Activated CD8-positive, alpha-beta T cell treated with anti-CD3 and anti-CD28 coated beads, Interleukin-2, amount 10 ng/mL, durations not matched to agents 7 days and 5 days (primary cell): Measurements from ENCODE around the gene IMMP2L. TPM values are rescaled to one million over a fixed set of nuclear protein-coding genes. Genes with fewer than 3 reads are reported as not detected.

Experiments
- ATAC-seq: fragments of 150-1000 bp; cut with Tn5 transposase; one replicate; pipeline ENCODE4 v1.10.0; 2021; ENCODE audit warnings: moderate library complexity
- CTCF ChIA-PET: fragments of 350-600 bp; sonication (Branson Sonifier 250); formaldehyde crosslinking; loops from one replicate; lab custom pipeline; 2021; ENCODE audit warnings: antibody characterized with exemption; lab: Charles Lee
- POLR2A ChIA-PET: fragments of 350-600 bp; sonication (Branson Sonifier 250); formaldehyde crosslinking; loops from one replicate; lab custom pipeline; 2021; ENCODE audit warnings: antibody characterized with exemption; lab: Charles Lee
- DNase-seq: peaks from one replicate; pipeline ENCODE4 v3.0.0-alpha.2; 2020
- H3K27ac Mint-ChIP-seq: one replicate; pipeline ENCODE4 v1.8.0; 2021; ENCODE audit warnings: mild to moderate bottlenecking, mixed read lengths
- H3K27me3 Mint-ChIP-seq: one replicate; pipeline ENCODE4 v1.8.0; 2021; ENCODE audit warnings: low read depth, mixed read lengths
- H3K36me3 Mint-ChIP-seq: one replicate; pipeline ENCODE4 v1.8.0; 2021; ENCODE audit warnings: low read depth, mixed read lengths
- H3K4me1 Mint-ChIP-seq: one replicate; pipeline ENCODE4 v1.8.0; 2021; ENCODE audit warnings: low read depth, mixed read lengths
- H3K4me3 Mint-ChIP-seq: one replicate; pipeline ENCODE4 v1.8.0; 2021; ENCODE audit warnings: mild to moderate bottlenecking, mixed read lengths
- H3K9me3 Mint-ChIP-seq: one replicate; pipeline ENCODE4 v1.8.0; 2022; ENCODE audit warnings: mixed read lengths; ENCODE audit not compliant: insufficient read depth
- total RNA-seq, 2 experiments: library from RNA; stranded (reverse); gene quantifications; one replicate each; pipeline ENCODE4 v1.2.3, GENCODE V29; 2021

IMMP2L gene
- total RNA-seq, 2 experiments from 2014 or later: 7.1 to 9.7 TPM

DNA sequence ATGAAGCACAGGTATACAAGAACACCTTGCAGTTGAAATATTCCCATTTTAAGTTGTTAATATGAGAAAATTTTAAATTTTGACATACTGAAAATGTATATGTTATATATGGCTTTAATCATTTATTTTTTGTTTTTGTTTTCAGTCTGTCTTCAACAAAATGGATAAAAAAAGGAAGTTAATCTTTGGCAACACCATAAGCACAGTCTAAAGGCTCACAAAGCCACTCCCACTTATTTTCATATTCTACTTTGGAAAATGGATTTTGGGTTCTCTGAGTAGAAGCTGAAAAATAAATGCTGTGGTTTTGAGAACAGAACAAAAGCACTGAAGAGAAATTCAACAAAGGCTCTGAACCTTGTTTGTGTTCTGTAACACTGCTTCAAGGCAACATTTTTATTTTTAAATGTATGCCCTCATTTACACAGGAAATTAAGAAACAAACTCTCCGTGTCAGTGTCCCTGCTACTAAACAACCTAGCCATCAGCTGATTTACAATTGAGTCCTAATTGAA lies 552.7 kb downstream of the IMMP2L start:
- ChIA-PET POLR2A (interaction anchor here (4.6 kb wide), 1 partner anchor 82 kb away, joined by 24 read pairs; the partner anchor contains the start of gene LRRN3), CTCF (interaction anchor here (0.9 to 1.1 kb wide), 3 partner anchors 14 to 89 kb away, joined by 3 to 4 read pairs (median 3); no protein-coding TSS in a partner anchor)
- H3K4me1 Mint-ChIP-seq: peaks cover 38% of the 10 kb centered on the region
- H3K27me3 Mint-ChIP-seq: no peaks in the 10 kb centered on the region
- no peaks in the 10 kb centered on the region for H3K9me3 Mint-ChIP-seq
- H3K27ac Mint-ChIP-seq: peak overlapping the region; percentile 84
- DNase-seq: no peak
- ATAC-seq: no peak
- H3K4me3 Mint-ChIP-seq: peak overlapping the region; percentile 56
- H3K36me3 Mint-ChIP-seq: peaks cover 15% of the 10 kb centered on the region

GRCh38 chr7:111006691-111007090 lies 555.6 kb downstream of the IMMP2L start:
- Mint-ChIP-seq H3K27ac (no peak overlapping the region), H3K4me1 (peaks cover 36% of the 10 kb centered on the region), H3K9me3 (no peaks in the 10 kb centered on the region), H3K36me3 (peaks cover 19% of the 10 kb centered on the region), H3K27me3 (no peaks in the 10 kb centered on the region), H3K4me3 (no peak overlapping the region)
- CTCF ChIA-PET: interaction anchor here (0.8 to 1.8 kb wide), 5 partner anchors 12 to 92 kb away, joined by 3 to 6 read pairs (median 3); no protein-coding TSS in a partner anchor
- no peak for ATAC-seq
- DNase-seq: no peak
- POLR2A ChIA-PET: no interaction called here

GRCh38 chr7:111006040-111006439 lies 556.3 kb downstream of the IMMP2L start:
- H3K4me3 Mint-ChIP-seq: no peak overlapping the region
- no peak overlapping the region for H3K27ac Mint-ChIP-seq
- no peaks in the 10 kb centered on the region for H3K9me3 Mint-ChIP-seq
- POLR2A ChIA-PET: no interaction called here
- DNase-seq: no peak
- peaks cover 19% of the 10 kb centered on the region for H3K36me3 Mint-ChIP-seq
- no peak for ATAC-seq
- CTCF ChIA-PET: interaction anchor here (0.8 to 1.8 kb wide), 5 partner anchors 11 to 93 kb away, joined by 3 to 6 read pairs (median 3); no protein-coding TSS in a partner anchor
- H3K4me1 Mint-ChIP-seq: peaks cover 31% of the 10 kb centered on the region
- H3K27me3 Mint-ChIP-seq: no peaks in the 10 kb centered on the region

- DNase-seq: no peak
These were observed 556.8 kb downstream of the IMMP2L start for GRCh38 chr7:111005445-111005844.

DNA sequence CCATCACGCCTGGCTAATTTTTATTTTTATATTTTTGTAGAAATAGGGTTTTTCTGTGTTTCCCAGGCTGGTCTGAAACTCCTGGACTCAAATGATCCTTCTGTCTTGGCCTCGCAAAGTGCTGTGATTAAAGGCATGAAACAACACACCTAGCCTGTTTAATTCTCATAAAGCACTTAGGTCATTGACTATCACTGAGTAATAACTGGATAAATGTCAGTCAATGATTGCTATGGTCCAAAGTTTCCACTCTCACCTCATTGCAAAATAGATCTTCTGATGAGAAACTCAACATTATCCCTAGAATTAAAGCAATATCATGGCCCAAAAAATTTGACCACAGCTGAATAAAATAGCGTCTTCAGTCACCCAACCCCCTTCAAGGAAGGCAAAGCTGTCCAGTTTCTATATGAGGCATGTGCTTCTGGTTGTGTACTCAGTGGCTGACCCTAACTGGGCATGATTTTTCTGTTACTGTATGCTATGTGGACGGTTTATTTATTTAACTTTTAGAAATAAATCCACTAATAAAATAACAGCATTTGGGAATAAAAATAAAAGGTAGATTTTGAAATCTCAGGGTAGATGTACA lies 557.9 kb downstream of the IMMP2L start:
- Mint-ChIP-seq H3K9me3 (peaks cover 7% of the 10 kb centered on the region), H3K27ac (no peak overlapping the region), H3K4me3 (no peak overlapping the region), H3K27me3 (no peaks in the 10 kb centered on the region), H3K36me3 (peaks cover 14% of the 10 kb centered on the region), H3K4me1 (peaks cover 15% of the 10 kb centered on the region)
- DNase-seq (no peak), ATAC-seq (no peak)
- POLR2A ChIA-PET: interaction anchor here (0.8 kb wide), 1 partner anchor 9 kb away, joined by 3 read pairs; no protein-coding TSS in a partner anchor
- CTCF ChIA-PET: interaction anchor here (1.0 to 1.4 kb wide), 3 partner anchors 9 to 71 kb away, joined by 3 to 4 read pairs (median 3); no protein-coding TSS in a partner anchor

More at GRCh38 chr7:111005445-111005844, 556.8 kb downstream of the IMMP2L start:
- Mint-ChIP-seq H3K4me3 (no peak overlapping the region), H3K27ac (no peak overlapping the region), H3K36me3 (peaks cover 15% of the 10 kb centered on the region), H3K9me3 (no peaks in the 10 kb centered on the region), H3K4me1 (peaks cover 25% of the 10 kb centered on the region), H3K27me3 (no peaks in the 10 kb centered on the region)
- POLR2A ChIA-PET: no interaction called here
- CTCF ChIA-PET: interaction anchor here (1.0 to 1.4 kb wide), 4 partner anchors 9 to 70 kb away, joined by 3 to 6 read pairs (median 4); no protein-coding TSS in a partner anchor
- ATAC-seq: no peak

DNA sequence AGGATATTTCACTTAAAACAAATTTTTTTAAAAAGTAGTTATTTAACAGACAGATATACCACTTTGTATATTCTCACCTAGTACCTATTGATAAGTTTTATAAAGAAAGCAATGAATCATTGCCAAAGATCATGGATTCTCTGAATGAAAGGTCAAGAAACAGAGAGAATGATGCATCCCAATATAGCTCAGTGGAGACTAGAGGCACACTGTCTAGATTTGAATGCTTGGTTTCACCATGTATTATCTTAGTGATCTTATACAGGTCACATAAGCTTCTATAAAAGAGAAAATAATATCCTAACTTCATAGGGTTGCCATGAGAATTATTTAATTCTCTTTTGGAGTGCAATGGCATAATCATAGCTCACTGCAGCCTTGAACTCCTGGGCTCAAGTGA lies 558.4 kb downstream of the IMMP2L start:
- DNase-seq (no peak), ATAC-seq (no peak)
- H3K27ac Mint-ChIP-seq: no peak overlapping the region
- H3K9me3 Mint-ChIP-seq: peaks cover 11% of the 10 kb centered on the region
- peaks cover 15% of the 10 kb centered on the region for H3K4me1 Mint-ChIP-seq
- CTCF ChIA-PET: interaction anchor here (1.4 kb wide), 1 partner anchor 10 kb away, joined by 4 read pairs; no protein-coding TSS in a partner anchor
- POLR2A ChIA-PET: interaction anchor here (0.8 kb wide), 1 partner anchor 9 kb away, joined by 3 read pairs; no protein-coding TSS in a partner anchor
- H3K4me3 Mint-ChIP-seq: no peak overlapping the region
- H3K27me3 Mint-ChIP-seq: no peaks in the 10 kb centered on the region
- H3K36me3 Mint-ChIP-seq: peaks cover 17% of the 10 kb centered on the region

DNA sequence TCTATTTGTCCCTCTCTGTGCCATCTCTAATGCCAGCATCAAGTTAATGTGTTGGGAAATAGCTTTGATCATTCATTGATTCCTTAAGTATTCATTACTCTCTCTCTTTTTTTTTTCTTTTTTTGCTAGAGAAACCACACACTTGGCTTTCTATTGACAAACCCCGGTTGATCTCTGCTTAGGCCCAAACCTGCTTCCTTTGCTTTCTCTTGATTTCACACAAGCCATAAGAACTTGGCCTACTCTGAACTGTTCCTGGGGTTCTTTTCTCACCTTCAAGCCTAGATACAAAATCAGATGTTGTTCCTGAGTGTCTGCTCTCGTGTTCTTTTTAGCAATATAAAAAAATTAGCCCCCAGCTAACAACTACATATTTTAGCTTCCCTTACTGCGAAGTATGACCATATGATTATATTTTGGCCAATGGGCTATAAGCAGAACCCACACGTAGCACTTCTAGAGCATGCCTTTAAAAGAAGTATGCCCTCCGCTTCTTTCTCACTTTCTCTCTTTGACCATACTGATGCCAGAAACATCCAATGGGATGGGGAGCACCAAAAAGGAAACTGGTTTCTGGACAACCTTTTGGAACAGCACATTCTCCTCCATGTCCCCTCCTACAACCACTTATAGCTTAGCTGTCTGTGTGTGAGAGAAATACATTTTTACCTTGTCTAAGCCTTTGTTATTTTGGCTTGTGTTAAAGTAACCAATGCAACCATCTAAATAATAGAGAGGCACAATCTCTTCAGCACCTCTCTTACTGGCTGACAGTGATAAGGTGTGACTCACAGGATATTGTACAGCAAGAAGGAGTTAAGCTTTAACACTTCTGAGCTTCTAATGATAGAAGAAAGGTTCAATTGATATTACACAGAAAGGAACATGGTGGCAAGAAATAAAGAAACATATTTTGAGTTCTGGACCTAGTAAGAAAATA lies 568.0 kb downstream of the IMMP2L start:
- Mint-ChIP-seq H3K4me1 (peaks cover 27% of the 10 kb centered on the region), H3K27ac (peak overlapping the region; percentile 76), H3K9me3 (peaks cover 4% of the 10 kb centered on the region), H3K27me3 (no peaks in the 10 kb centered on the region), H3K4me3 (no peak overlapping the region), H3K36me3 (peaks cover 19% of the 10 kb centered on the region)
- DNase-seq (no peak), ATAC-seq (peak; percentile 78)
- ChIA-PET POLR2A (interaction anchor here (0.7 to 1.5 kb wide), 3 partner anchors 10 to 223 kb away, joined by 3 read pairs; partner anchors contain the start of gene LRRN3), CTCF (interaction anchor here (0.5 to 1.2 kb wide), 4 partner anchors 12 to 92 kb away, joined by 3 to 6 read pairs (median 3); no protein-coding TSS in a partner anchor)

DNA sequence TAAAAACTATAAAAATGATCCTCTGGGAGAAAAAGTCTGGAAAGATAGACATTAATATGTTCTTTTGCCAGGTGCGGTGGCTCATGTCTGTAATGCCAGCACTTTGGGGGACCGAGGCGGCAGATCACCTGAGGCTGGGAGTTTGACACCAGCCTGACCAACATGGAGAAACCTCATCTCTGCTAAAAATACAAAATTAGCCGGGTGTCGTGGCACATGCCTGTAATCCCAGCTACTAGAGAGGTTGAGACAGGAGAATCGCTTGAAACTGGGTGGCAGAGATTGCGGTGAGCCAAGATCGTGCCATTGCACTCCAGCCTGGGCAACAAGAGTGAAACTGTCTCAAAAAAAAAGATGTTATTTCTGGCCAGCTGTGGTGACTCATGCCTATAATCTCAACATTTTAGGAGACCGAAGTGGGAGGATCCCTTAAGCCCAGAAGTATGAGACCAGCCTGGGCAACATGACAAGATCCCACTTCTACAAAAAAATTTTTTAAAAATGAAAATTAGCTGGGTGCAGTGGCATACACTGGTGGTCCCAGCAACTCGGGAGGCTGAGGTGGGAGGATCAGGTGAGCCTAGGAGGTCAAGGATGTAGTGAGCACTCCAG lies 573.3 kb downstream of the IMMP2L start:
- peaks cover 7% of the 10 kb centered on the region for H3K9me3 Mint-ChIP-seq
- no peak overlapping the region for H3K4me3 Mint-ChIP-seq
- CTCF ChIA-PET: no interaction called here
- H3K36me3 Mint-ChIP-seq: peaks cover 23% of the 10 kb centered on the region
- no peaks in the 10 kb centered on the region for H3K27me3 Mint-ChIP-seq
- DNase-seq: no peak
- peaks cover 26% of the 10 kb centered on the region for H3K4me1 Mint-ChIP-seq
- POLR2A ChIA-PET: no interaction called here
- H3K27ac Mint-ChIP-seq: no peak overlapping the region
- ATAC-seq: no peak

- no peak overlapping the region for H3K4me3 Mint-ChIP-seq
- peaks cover 20% of the 10 kb centered on the region for H3K4me1 Mint-ChIP-seq
- no peak overlapping the region for H3K27ac Mint-ChIP-seq
- ChIA-PET CTCF (interaction anchor here (0.8 to 1.5 kb wide), 4 partner anchors 11 to 102 kb away, joined by 4 to 5 read pairs (median 4); partner anchors contain the start of gene LRRN3), POLR2A (interaction anchor here (0.8 kb wide), 1 partner anchor 105 kb away, joined by 3 read pairs; no protein-coding TSS in a partner anchor)
- H3K27me3 Mint-ChIP-seq: no peaks in the 10 kb centered on the region
- peaks cover 7% of the 10 kb centered on the region for H3K9me3 Mint-ChIP-seq
- DNase-seq: no peak
- H3K36me3 Mint-ChIP-seq: peaks cover 16% of the 10 kb centered on the region
- ATAC-seq: peak; percentile 69
These were observed 573.9 kb downstream of the IMMP2L start for GRCh38 chr7:110988348-110988747.

DNA sequence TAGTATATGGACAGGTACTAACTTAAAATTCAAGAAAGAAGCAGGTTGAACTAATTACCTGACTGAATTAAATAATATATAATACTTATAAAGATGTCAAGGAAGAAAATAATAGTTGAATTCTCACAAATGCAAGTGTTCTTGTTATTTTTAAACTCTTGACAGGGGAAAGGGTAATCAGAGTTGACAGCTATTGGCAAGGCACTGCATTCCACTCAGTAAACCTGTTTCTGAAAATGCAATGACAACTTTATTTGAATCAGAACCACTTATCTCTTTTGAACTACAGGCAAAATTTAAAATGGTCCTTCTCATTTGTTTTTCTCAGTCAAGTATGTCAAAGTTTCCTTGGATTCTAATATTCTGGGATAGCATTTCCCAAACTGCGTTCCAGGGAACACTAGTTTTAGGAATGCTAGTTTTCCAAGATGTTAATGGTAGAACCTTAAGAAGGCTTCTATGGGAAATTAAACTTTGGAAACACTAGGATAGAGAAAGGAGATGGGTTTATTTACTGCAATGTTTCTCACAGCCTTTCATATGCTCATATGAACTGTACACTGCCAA lies 575.1 kb downstream of the IMMP2L start:
- Mint-ChIP-seq H3K9me3 (peaks cover 7% of the 10 kb centered on the region), H3K27ac (no peak overlapping the region), H3K4me3 (no peak overlapping the region), H3K27me3 (no peaks in the 10 kb centered on the region), H3K4me1 (peaks cover 13% of the 10 kb centered on the region), H3K36me3 (peaks cover 12% of the 10 kb centered on the region)
- ATAC-seq (no peak), DNase-seq (no peak)
- ChIA-PET CTCF (interaction anchor here (1.1 to 1.7 kb wide), 3 partner anchors 12 to 103 kb away, joined by 3 to 5 read pairs (median 4); partner anchors contain the start of gene LRRN3), POLR2A (no interaction called here)
